ENCODE data around the gene GALP. TPM values are rescaled to one million over a fixed set of nuclear protein-coding genes. Genes with fewer than 3 reads are reported as not detected.

Gene GALP
- polyA plus RNA-seq, 4 donors, result not detected

Other genes with a start within 250 kb of the GALP start
- not detected for gene NLRP13, start 243.7 kb upstream of the GALP start, polyA plus RNA-seq (ENCODE audit: insufficient read length in 4 of 4)
- under 1 TPM in 1 of 4 donors, not detected in 3; 0.03 TPM for gene NLRP8, start 228.2 kb upstream of the GALP start, polyA plus RNA-seq (ENCODE audit: insufficient read length in 4 of 4)
- not detected for gene NLRP5, start 189.2 kb upstream of the GALP start, polyA plus RNA-seq (ENCODE audit: insufficient read length in 4 of 4)
- gene ZNF787, start 54.7 kb upstream of the GALP start, polyA plus RNA-seq (ENCODE audit: insufficient read length in 4 of 4), result 10 to 100 TPM; 10.6 to 30.4 (median 21.7) TPM
- gene ZNF444, start 34.7 kb upstream of the GALP start, polyA plus RNA-seq (ENCODE audit: insufficient read length in 4 of 4), result 10 to 100 TPM; 20.4 to 53.2 (median 33.8) TPM
- gene ZSCAN5B, start 21.8 kb downstream of the GALP start, polyA plus RNA-seq (ENCODE audit: insufficient read length in 4 of 4), result under 1 TPM; 0.09 to 0.16 (median 0.12) TPM
- not detected for gene ZSCAN5C, start 26.3 kb downstream of the GALP start, polyA plus RNA-seq (ENCODE audit: insufficient read length in 4 of 4)
- 1 to 10 TPM in 3 of 4 donors, under 1 TPM in 1; 0.92 to 5.4 (median 3.4) TPM for gene EDDM13, start 96.7 kb downstream of the GALP start, polyA plus RNA-seq (ENCODE audit: insufficient read length in 4 of 4)
- 10 to 100 TPM; 10.7 to 20.0 (median 16.4) TPM for gene ZSCAN5A, start 138.8 kb downstream of the GALP start, polyA plus RNA-seq (ENCODE audit: insufficient read length in 4 of 4)
- gene ZNF582, start 217.5 kb downstream of the GALP start, polyA plus RNA-seq (ENCODE audit: insufficient read length in 4 of 4), result 10 to 100 TPM; 10.6 to 12.1 (median 11.6) TPM
- 10 to 100 TPM in 1 of 4 donors, 1 to 10 TPM in 3; 8.6 to 11.9 (median 9.6) TPM for gene ZNF583, start 228.3 kb downstream of the GALP start, polyA plus RNA-seq (ENCODE audit: insufficient read length in 4 of 4)